ENCODE results near the gene DTD1.

DTD1 gene

GRCh38 chr20:18712882-18713281, 125.0 kb downstream of the DTD1 start:
- H3K4me3 ChIP-seq (ENCODE audit: low read length): no peak overlapping the region
- TF ChIP-seq CTCF (IDR thresholded peaks at IDR 0.05; ENCODE audit: insufficient read depth, low read depth, low read length, missing control alignments): peak; percentile 2
- DNase-seq (ENCODE audit: low read depth): no peak

GRCh38 chr20:18715564-18715963, 127.7 kb downstream of the DTD1 start:
- H3K4me3 ChIP-seq (ENCODE audit: low read length): no peak overlapping the region
- no peak for DNase-seq (ENCODE audit: low read depth)
- TF ChIP-seq CTCF (IDR thresholded peaks at IDR 0.05; ENCODE audit: insufficient read depth, low read depth, low read length, missing control alignments): no peak

- no peak overlapping the region for H3K4me3 ChIP-seq (ENCODE audit: low read length)
- TF ChIP-seq CTCF (IDR thresholded peaks at IDR 0.05; ENCODE audit: insufficient read depth, low read depth, low read length, missing control alignments): no peak
- no peak for DNase-seq (ENCODE audit: low read depth)
Observed at GRCh38 chr20:18717062-18717461, 129.2 kb downstream of the DTD1 start.

- no peak for DNase-seq (ENCODE audit: low read depth)
- peak; percentile 16 for TF ChIP-seq CTCF (IDR thresholded peaks at IDR 0.05; ENCODE audit: insufficient read depth, low read depth, low read length, missing control alignments)
- H3K4me3 ChIP-seq (ENCODE audit: low read length): no peak overlapping the region
Observed at GRCh38 chr20:18718129-18718528, 130.3 kb downstream of the DTD1 start.

- no peak for DNase-seq (ENCODE audit: low read depth)
- H3K4me3 ChIP-seq (ENCODE audit: low read length): no peak overlapping the region
- TF ChIP-seq CTCF (IDR thresholded peaks at IDR 0.05; ENCODE audit: insufficient read depth, low read depth, low read length, missing control alignments): no peak
Observed at GRCh38 chr20:18719426-18719825, 131.6 kb downstream of the DTD1 start.

GRCh38 chr20:18721551-18722115, 133.8 kb downstream of the DTD1 start:
- TF ChIP-seq CTCF (IDR thresholded peaks at IDR 0.05; ENCODE audit: insufficient read depth, low read depth, low read length, missing control alignments): no peak
- DNase-seq (ENCODE audit: low read depth): no peak

GRCh38 chr20:18722371-18722770, 134.5 kb downstream of the DTD1 start:
- no peak overlapping the region for H3K4me3 ChIP-seq (ENCODE audit: low read length)
- TF ChIP-seq CTCF (IDR thresholded peaks at IDR 0.05; ENCODE audit: insufficient read depth, low read depth, low read length, missing control alignments): no peak
- peak; percentile 24 for DNase-seq (ENCODE audit: low read depth)

More at GRCh38 chr20:18721551-18722115, 133.8 kb downstream of the DTD1 start:
- H3K4me3 ChIP-seq (ENCODE audit: low read length): no peak overlapping the region
